GM21526 (cell line): ENCODE results near the gene RBM15.

Source experiments
- ATAC-seq: cut with Tn5 transposase; IDR thresholded peaks from one replicate; pipeline ENCODE4 v1.9.1; 2021; ENCODE audit warnings: moderate library complexity; ENCODE audit not compliant: unreplicated experiment, low FRiP score

The RBM15 gene, protein sequence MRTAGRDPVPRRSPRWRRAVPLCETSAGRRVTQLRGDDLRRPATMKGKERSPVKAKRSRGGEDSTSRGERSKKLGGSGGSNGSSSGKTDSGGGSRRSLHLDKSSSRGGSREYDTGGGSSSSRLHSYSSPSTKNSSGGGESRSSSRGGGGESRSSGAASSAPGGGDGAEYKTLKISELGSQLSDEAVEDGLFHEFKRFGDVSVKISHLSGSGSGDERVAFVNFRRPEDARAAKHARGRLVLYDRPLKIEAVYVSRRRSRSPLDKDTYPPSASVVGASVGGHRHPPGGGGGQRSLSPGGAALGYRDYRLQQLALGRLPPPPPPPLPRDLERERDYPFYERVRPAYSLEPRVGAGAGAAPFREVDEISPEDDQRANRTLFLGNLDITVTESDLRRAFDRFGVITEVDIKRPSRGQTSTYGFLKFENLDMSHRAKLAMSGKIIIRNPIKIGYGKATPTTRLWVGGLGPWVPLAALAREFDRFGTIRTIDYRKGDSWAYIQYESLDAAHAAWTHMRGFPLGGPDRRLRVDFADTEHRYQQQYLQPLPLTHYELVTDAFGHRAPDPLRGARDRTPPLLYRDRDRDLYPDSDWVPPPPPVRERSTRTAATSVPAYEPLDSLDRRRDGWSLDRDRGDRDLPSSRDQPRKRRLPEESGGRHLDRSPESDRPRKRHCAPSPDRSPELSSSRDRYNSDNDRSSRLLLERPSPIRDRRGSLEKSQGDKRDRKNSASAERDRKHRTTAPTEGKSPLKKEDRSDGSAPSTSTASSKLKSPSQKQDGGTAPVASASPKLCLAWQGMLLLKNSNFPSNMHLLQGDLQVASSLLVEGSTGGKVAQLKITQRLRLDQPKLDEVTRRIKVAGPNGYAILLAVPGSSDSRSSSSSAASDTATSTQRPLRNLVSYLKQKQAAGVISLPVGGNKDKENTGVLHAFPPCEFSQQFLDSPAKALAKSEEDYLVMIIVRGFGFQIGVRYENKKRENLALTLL

DNA sequence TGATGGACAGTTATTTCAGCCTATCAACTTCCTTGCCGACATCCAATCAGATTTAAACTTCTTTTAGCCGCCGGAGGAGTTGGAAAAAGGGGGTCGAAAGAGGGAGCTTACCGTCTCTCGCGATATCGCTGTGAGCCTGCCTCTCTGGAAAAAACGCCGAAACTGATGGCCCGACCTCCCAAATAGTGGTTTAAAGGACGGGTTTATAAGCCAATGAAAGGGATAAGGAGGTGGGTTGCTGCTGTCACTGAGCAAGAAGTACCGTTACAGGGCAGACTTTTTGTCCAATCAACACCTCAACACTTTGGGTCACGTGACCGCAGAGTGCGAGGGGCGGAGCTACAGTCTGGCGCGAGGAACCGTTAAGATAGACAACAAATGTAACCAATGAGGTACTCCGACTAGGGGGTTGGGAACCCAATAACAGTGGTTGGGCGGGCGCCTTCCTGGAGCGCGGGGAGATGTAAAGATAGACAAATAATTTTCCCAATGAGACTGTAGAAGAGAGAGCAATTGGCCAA is at the start of gene RBM15:
RBM15 (plus strand) TSS at position 492 of the 521 bp plus-strand sequence; CDS start at position 521, 29 bp downstream.
- peak; percentile 70 for ATAC-seq

GRCh38 chr1:110291241-110292030 is 47.7 kb upstream of the RBM15 start:
- no peak for ATAC-seq

DNA sequence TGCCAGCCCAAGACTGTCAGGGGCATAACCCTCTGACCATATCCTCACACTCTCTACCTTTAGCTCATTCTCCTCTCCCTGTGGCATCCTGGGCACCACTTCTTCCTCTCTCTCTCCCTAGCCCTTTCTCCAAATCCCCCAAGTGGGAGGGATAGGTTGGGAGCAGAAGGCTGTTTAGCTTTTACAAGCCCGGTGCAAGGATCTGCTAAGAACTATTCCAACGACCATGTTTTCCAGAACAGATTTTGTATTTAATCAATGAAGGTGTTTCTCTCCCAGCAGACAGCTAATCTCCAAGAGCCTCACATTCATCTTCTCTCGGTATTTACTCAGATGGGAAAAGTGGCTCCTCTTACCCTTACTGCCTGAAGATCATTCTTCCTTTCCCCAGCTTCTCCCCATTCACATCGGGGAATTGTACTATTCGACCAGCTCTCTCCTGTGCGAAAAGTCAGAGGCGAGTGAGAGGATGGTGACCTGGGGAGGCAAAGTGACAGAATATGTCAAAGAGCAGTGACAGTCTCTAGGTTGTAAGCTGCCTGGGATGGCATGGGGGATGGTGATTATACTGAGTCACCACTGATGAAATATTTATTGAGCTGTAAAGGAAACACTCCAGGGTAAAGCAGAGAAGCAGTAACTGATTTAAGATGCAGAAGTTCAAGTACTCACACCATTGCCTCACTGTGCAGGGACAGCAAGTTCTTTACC is 47.0 kb upstream of the RBM15 start:
- ATAC-seq: no peak

GRCh38 chr1:110293601-110294104 is 45.5 kb upstream of the RBM15 start:
- ATAC-seq: no peak

- ATAC-seq: no peak
These were observed 44.9 kb upstream of the RBM15 start for GRCh38 chr1:110294308-110294707.

DNA sequence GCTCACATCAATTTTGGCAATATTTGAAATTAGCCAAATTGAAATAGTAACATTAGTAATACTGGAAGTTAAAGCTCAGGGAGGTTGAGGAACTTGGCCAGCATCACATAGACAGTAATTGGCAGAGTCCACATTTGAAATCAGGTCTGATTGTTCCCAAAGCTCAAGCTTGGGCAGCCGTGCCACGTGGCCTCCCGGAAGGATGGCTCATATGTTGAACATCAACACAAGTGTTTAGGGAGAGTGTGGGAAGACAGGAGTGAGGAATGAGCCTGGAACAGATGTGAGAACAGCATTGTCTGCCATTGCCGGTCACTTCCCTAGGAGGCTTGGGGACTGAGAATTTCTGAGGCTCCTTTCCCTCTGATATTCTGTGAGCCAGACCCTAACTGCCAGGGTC is 40.2 kb upstream of the RBM15 start:
- ATAC-seq: no peak

- ATAC-seq: no peak
These were observed 38.6 kb upstream of the RBM15 start for GRCh38 chr1:110300412-110301085.

- ATAC-seq: no peak
These were observed 36.3 kb upstream of the RBM15 start for GRCh38 chr1:110302836-110303235.

- ATAC-seq: no peak
These were observed 33.2 kb upstream of the RBM15 start for GRCh38 chr1:110305900-110306420.

DNA sequence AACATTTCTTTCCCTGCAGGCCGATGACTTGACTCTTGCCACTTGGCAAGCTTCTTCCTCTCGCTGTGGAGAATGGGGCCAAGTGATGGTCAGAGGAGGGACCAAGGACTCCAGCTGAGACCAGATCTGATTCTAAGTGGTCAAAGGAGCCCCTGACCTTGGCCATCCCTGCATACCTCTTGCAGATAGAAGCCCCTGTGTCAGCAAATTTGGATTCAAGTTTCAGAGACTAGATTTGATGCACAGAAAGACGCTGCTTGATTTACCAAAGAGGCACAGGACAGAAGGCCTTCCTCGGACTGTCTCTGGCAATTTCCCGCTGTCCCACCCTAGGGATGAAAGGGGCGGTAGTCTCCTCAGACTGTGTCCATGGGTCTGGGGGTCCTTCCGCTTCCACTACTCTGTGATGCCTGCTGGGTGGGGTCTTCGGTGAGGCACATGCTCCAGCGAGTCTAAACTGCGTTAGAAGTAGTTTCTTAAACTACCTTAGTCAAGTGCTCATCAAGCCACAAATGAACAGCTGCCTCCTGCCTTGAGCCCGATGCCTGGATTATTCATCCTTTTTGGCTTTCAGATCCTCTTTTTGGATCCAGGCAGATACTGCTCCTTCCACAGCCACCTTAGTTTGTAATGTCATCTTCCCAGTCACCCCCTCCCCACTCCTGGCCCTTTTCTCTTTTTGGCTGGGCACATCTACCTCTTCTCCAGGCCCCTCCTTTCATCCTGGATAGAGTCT is 31.8 kb upstream of the RBM15 start:
- ATAC-seq: no peak

DNA sequence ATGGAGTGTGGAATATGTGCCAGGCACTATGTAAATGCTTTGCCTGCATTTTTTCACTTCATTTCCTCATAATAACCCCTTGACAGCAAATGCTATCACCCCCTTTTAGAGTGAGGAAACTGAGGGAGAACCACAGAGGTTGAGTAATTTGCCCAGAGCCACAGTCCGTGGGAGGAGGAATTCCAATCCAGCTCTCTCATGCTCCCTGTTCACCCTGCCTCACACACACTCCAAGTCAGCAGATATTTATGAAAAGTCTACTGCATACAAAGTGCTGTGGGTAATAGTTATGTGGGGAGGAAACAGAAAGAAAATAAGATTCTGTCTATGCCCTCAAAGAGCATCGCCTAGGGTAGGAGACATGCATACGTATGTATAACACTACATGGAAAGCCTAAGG is 30.9 kb upstream of the RBM15 start:
- ATAC-seq: no peak

DNA sequence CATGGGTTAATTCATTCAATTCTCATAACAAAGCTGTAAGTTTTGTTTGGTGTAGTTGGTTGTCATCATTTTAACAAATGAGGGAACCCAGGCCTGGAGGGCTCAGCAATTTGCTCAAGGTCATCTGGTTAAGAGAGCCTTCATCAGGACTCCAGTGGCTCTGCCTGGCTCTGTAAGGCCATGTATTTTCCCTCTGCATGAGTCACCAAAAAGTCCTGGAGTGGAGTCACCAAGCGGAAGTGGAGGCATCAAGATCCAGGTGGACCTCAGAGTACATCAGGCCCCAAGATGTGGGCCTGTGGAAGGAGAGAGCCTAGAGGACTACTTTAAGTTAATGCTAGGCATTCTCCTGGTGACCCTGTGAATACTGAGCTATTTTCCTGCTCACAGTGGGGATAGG is 30.0 kb upstream of the RBM15 start:
- ATAC-seq: no peak

DNA sequence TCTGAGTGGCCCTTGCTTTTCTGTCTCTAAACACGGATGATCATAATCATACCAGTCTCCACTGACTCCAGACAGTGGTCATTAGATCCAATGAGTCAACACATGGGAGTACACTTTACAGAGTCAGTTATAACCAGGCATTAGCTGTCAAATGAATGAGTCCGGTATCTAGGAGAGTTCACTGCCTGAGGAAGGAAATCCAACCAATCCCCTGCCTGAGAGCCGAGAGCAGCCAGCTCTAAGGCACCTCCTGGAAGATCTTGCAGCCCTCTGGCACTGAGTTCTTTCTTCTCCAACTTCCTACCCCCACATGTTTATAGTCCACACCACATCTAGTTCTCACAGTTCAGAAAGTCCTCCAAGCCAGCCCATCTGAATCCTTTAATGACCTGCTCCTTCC is 29.4 kb upstream of the RBM15 start:
- ATAC-seq: no peak

DNA sequence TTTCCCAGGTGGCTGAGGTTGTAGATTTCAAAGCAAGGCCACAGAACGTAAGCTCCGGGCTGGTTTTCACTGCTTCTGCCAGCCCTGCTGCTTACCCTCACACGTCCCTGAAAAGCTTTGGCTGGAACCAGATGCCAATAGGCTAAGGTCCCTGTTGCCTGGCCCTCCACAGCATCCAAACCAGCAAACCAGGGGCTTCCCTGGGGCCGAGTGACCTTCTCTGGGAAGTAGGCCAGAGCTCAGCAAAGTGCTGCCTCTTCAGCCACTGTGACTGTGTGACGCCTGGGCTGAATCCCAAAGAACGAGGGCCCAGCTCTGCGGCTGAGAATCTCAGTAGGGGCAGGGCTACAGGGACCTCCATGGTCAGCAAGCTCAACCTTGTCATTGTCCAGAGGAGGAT is 28.9 kb upstream of the RBM15 start:
- no peak for ATAC-seq

- no peak for ATAC-seq
These were observed 26.7 kb upstream of the RBM15 start for GRCh38 chr1:110312188-110313121.

- no peak for ATAC-seq
These were observed 22.4 kb upstream of the RBM15 start for GRCh38 chr1:110316735-110317134.

GRCh38 chr1:110318046-110318445 is 21.1 kb upstream of the RBM15 start:
- no peak for ATAC-seq
